Measurements from ENCODE around the gene CRCP.
A peak's percentile ranks its signal among the peaks of the same experiment; 100 is the strongest.
"Not testable (repeated sequence)": the region's sequence is repeated elsewhere in the genome, so short reads cannot be mapped to it uniquely, and the experiment has no call there.

Gene CRCP

DNA sequence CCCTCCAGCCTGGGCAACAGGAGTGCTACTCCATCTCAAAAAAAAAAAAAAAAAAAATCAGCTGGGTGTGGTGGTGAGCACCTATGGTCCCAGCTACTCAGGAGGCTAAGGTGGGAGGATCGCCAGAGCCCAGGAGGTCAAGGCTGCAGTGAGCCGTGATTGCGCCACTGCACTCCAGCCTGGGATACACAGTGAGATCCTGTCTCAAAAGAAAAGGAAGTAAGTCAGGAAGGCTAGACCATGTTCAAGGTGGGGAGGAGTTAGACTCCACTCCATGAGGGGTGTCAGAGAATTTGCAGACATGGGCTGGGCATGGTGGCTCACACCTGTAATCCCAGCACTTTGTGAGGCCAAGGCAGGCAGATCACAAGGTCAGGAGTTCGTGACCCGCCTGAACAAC is 6.2 kb upstream of the CRCP start:
- DNase-seq: not testable (repeated sequence)

DNA sequence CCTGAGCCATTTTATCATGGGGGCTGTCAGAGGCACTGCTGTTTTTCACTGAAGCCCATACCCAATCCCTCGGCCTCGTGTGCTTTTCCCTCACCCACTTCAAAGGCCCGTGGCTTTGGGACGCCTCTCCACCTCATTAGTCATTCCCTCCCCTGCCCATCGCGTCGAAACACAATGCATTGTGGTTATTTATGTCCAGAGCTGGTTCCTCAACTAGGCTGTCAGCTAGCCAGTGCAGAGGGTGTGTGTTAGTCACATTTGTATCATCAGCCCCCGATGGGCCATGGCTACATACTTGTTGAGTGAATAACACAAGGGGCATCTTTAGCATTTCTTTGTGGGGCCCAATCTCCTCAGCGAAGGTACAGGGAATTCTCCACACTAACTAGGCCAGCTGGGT is 3.8 kb upstream of the CRCP start:
- DNase-seq: no peak

- not testable (repeated sequence) for DNase-seq
Measured at GRCh38 chr7:66116680-66117420, 2.2 kb downstream of the CRCP start.

- DNase-seq: no peak
Measured at GRCh38 chr7:66118603-66119002, 4.0 kb downstream of the CRCP start.

GRCh38 chr7:66119245-66119850 is 4.7 kb downstream of the CRCP start:
- no peak for DNase-seq

GRCh38 chr7:66123175-66123528 is 8.5 kb downstream of the CRCP start:
- no peak for DNase-seq

DNA sequence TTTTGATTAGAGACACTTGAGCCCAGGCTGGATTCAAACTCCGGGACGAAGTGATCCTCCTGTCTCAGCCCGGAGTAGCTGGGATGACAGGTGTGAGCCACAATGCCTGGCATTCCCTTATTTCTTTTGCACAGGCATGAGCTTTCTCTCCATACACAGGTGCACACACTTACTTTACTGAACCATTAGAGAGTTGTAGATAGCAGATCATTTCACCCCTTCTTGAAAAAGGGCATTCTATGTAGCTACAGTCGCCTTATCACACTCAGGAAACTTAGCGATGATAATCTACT is 9.9 kb downstream of the CRCP start:
- DNase-seq: not testable (repeated sequence)

DNA sequence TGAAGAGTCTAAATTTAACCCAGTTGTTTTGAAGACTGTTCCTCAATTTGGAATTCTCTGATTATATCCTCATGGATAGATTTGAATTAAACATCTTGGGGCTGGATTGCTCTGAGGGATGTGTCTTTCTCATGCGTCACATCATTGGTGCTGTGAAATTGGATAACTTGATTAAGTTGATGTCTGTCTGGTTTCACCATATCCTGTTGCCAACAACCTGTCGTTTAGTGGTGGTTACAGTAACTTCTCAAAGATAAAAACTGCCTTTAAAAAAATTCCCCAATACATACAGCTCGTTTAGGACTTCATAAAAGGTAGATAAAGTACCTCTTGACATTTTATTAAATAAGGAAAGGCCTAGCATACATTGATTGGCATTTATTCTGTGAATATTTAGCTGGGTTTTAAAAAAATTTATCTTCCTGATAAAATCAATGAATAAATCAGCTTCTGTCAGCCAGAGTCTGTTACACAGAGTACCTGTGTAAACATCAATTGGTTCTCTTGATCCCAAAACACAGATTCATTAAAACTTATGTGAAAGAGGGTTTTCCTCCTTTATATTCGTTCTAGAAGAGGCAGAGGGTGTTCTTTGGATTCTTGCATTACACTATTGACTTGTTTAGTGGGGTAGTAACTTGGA is 10.5 kb downstream of the CRCP start:
- no peak for DNase-seq

DNA sequence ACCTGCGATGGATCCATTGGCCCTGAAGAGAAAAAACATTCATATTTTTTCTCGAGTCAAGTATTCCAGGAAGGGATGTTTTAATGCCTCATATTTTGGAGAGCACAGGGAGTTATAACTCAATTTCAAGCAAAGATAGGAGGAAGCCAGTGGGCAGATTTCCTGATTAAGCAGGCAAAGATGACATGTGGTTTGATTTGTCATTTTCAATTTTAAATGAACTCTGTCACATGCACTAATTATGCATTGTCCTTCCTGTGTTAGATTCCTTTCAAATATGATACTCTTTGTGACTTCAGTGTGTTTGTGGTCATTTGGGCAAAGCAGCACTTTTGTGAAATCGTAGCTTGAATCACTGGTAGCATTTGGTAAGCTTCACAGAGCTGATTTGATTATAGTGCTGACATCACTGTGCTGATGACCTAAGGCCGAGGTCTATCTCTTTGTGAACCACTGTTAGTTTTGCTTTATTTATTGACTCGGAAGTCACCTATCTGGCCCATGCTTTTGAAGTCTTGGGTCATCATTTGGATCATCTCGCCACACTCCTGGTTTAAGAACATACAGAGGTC is 11.2 kb downstream of the CRCP start:
- not testable (repeated sequence) for DNase-seq

GRCh38 chr7:66127172-66127571 is 12.5 kb downstream of the CRCP start:
- DNase-seq: not testable (repeated sequence)

GRCh38 chr7:66138994-66139752 is 24.5 kb downstream of the CRCP start:
- no peak for DNase-seq

DNA sequence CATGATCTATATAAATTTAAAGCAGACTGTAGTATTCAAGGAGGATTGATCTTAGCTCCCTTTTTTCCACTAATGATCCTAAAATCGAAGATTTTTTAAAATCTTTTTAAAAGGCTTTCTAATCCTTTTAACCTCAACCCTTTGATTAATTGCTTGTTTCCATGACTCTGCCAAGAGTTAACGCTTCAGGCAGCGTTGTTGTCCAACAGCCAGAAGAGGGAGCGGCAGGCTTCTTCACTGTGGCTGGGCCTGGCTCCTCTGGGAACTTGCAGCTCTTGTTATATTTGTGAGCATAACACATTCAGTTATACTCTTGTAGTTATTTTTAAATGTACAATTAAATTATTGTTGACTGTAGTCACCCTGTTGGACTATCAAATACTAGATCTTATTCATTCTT is 26.3 kb downstream of the CRCP start:
- DNase-seq: no peak

GRCh38 chr7:66142334-66142733 is 27.7 kb downstream of the CRCP start:
- DNase-seq: no peak

GRCh38 chr7:66142996-66143395 is 28.3 kb downstream of the CRCP start:
- no peak for DNase-seq

GRCh38 chr7:66143876-66144332 is 29.3 kb downstream of the CRCP start:
- DNase-seq: no peak

- no peak for DNase-seq
Measured at GRCh38 chr7:66145400-66146104, 30.9 kb downstream of the CRCP start.

DNA sequence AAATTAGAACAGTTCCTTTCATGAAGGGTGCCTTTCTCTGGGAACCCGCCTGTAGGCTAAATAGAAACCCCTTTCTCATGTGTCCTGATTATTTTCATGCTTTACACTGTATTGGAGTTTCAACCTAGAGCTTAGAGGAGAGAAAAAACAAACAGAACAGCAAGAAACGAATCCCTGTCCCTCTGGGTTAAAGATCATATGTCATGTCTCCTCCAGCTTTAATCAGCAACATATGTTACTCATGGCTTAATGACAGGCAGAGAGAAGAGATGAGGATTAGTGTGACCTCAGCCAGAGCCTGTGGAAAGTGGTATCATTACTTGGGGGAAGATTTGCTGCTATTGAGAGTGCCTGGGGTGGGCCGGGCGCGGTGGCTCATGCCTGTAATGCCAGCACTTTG is 32.1 kb downstream of the CRCP start:
- no peak for DNase-seq

DNA sequence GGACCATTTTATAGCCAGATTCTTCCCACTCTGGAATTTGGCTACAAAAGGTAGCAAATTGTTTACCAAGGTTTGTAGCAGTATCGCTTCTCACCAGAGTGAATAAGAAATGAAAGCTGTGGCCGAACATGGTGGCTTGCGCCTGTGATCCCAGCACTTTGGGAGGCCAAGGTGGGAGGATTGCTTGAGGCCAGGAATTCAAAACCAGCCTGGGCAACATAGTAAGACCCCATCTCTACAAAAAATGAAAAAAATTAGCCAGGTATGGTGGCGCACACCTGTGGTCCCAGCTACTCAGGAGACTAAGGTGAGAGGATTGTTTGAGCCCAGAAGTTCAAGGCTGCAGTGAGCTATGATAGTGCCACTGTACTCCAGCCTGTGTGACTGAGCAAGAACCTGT is 33.0 kb downstream of the CRCP start:
- not testable (repeated sequence) for DNase-seq

- DNase-seq: no peak
Measured at GRCh38 chr7:66150471-66150870, 35.8 kb downstream of the CRCP start.

DNA sequence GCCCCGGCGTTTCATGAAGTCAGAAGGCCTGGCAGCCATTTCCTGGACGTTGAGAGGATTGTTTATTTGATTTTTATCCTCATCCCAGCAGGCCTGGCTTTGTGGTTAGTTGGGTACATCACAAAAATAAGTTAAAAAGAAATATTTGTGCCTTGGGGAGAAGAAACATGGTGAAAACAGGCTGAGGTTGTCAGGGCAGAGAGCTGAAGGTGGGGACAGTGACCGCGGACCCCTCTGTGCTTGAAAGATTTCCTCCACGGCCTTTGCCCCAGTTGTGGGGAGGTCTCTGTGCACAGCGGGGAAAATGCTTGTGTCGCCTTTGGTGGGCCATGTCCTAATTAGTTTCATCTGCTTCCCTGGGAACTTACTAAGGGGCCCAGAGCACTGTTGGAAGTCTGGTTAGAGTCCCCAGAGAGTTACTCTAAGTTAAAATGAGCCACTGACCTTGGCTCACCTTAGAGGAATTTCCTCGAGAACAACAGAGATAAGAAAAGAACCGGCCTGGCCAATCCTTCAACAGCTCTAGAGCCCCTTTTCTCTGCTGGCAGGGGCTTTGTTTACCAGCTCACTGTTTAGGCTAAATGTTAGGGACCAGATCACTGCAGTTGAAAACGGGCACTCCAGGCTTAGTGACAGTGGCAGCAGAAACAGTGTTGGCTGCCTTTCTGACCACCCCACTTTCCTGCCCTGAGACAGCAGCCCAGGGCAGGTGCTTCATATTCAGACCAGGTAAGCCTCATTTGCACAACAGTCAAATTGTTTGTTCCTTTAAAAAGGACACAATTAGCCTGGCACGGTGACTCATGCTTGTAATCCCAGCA is 37.9 kb downstream of the CRCP start:
- peak; percentile 56 for DNase-seq

DNA sequence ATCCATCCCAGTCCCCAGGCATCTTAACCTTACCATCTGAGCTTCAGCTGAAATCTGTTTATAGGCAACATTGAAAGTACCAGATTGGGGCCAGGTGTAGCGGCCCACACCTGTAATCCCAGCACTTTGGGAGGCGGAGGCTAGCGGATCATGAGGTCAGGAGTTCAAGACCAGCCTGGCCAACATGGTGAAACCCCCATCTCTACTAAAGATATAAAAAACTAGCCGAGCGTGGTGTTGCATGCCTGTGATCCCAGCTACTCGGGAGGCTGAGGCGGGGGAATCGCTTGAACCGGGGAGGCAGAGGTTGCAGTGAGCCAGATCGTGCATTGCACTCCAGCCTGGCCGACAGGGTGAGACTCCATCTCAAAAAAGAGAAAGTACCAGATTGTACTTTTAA is 39.0 kb downstream of the CRCP start:
- no peak for DNase-seq

DNA sequence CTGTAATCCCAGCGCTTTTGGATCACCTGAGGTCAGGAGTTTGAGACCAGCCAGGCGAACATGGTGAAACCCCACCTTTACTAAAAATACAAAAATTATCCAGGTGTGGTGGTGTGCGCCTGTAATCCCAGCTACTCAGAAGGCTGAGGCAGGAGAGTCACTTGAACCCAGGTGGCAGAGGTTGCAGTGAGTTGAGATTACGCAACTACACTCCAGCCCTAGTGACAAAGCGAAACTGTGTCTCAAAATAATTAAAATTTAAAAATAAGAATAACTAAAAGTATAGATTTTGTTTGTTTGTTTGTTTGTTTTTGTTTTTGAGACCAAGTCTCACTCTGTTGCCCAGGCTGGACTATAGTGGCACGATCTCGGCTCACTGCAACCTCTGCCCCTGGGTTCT is 41.4 kb downstream of the CRCP start:
- not testable (repeated sequence) for DNase-seq

Data from retina (tissue), 1 donor.